ENCODE measurements around the gene TBC1D26. TPM values are rescaled to one million over a fixed set of nuclear protein-coding genes. Genes with fewer than 3 reads are reported as not detected.
"Not testable (repeated sequence)": the region's sequence is repeated elsewhere in the genome, so short reads cannot be mapped to it uniquely, and the experiment has no call there.

Gene TBC1D26
- total and polyA plus RNA-seq, 2 donors from 2014 or later: not detected

- Histone ChIP-seq H3K36me3 (ENCODE audit: control insufficient read depth in 2 of 3, insufficient read depth in 3 of 3, low read length in 3 of 3) (no peaks in the 10 kb centered on the region), H3K27me3 (ENCODE audit: control insufficient read depth, insufficient read depth, low read length) (no peaks in the 10 kb centered on the region), H3K4me1 (ENCODE audit: control insufficient read depth in 2 of 3, insufficient read depth in 2 of 3, low read depth in 1 of 3, low read length in 3 of 3) (no peaks in the 10 kb centered on the region), H3K9me3 (ENCODE audit: control insufficient read depth in 2 of 3, insufficient read depth in 1 of 3, low read length in 3 of 3) (no peaks in the 10 kb centered on the region), H3K9ac (ENCODE audit: low read length in 3 of 3) (no peak overlapping the region), H3K27ac (ENCODE audit: low read depth in 2 of 2, low read length in 2 of 2) (no peak overlapping the region), H3K4me3 (ENCODE audit: low read length in 3 of 3) (no peak overlapping the region)
- no peak for DNase-seq
- intact Hi-C loops (cut with DNase I): no loop called here
- no peak for FAIRE-seq
- TF ChIP-seq CTCF (IDR thresholded peaks at IDR 0.05; ENCODE audit: borderline replicate concordance, extremely low read depth, insufficient read depth): no peak
Measured at GRCh38 chr17:15744074-15744676, 12.1 kb downstream of the TBC1D26 start.

GRCh38 chr17:15744885-15745284 lies 12.8 kb downstream of the TBC1D26 start:
- no peak for FAIRE-seq
- no peak overlapping the region for H3K27ac ChIP-seq (ENCODE audit: low read depth in 2 of 2, low read length in 2 of 2)
- H3K4me1 ChIP-seq (ENCODE audit: control insufficient read depth in 2 of 3, insufficient read depth in 2 of 3, low read depth in 1 of 3, low read length in 3 of 3): no peaks in the 10 kb centered on the region
- peak in 2 of 5 donors; percentile 2 to 15 for DNase-seq
- H3K9ac ChIP-seq (ENCODE audit: low read length in 3 of 3): no peak overlapping the region
- H3K36me3 ChIP-seq (ENCODE audit: control insufficient read depth in 2 of 3, insufficient read depth in 3 of 3, low read length in 3 of 3): no peaks in the 10 kb centered on the region
- intact Hi-C loops (cut with DNase I): no loop called here
- H3K4me3 ChIP-seq (ENCODE audit: low read length in 3 of 3): no peak overlapping the region
- H3K27me3 ChIP-seq (ENCODE audit: control insufficient read depth, insufficient read depth, low read length): no peaks in the 10 kb centered on the region
- no peak for TF ChIP-seq CTCF (IDR thresholded peaks at IDR 0.05; ENCODE audit: borderline replicate concordance, extremely low read depth, insufficient read depth)
- no peaks in the 10 kb centered on the region for H3K9me3 ChIP-seq (ENCODE audit: control insufficient read depth in 2 of 3, insufficient read depth in 1 of 3, low read length in 3 of 3)

GRCh38 chr17:15749403-15749802 lies 17.3 kb downstream of the TBC1D26 start:
- H3K27ac ChIP-seq (ENCODE audit: low read depth in 2 of 2, low read length in 2 of 2); H3K4me3 ChIP-seq (ENCODE audit: low read length in 3 of 3); FAIRE-seq; H3K9me3 ChIP-seq (ENCODE audit: control insufficient read depth in 2 of 3, insufficient read depth in 1 of 3, low read length in 3 of 3); intact Hi-C loops (cut with DNase I); H3K9ac ChIP-seq (ENCODE audit: low read length in 3 of 3); H3K4me1 ChIP-seq (ENCODE audit: control insufficient read depth in 2 of 3, insufficient read depth in 2 of 3, low read depth in 1 of 3, low read length in 3 of 3); H3K36me3 ChIP-seq (ENCODE audit: control insufficient read depth in 2 of 3, insufficient read depth in 3 of 3, low read length in 3 of 3); H3K27me3 ChIP-seq (ENCODE audit: control insufficient read depth, insufficient read depth, low read length): not testable (repeated sequence)
- DNase-seq: peak in 3 of 5 donors; percentile 11 to 45 (median 18)

GRCh38 chr17:15768865-15769533 lies 36.9 kb downstream of the TBC1D26 start:
- H3K9ac ChIP-seq (ENCODE audit: low read length in 3 of 3); intact Hi-C loops (cut with DNase I); H3K4me1 ChIP-seq (ENCODE audit: control insufficient read depth in 2 of 3, insufficient read depth in 2 of 3, low read depth in 1 of 3, low read length in 3 of 3); H3K27me3 ChIP-seq (ENCODE audit: control insufficient read depth, insufficient read depth, low read length); H3K36me3 ChIP-seq (ENCODE audit: control insufficient read depth in 2 of 3, insufficient read depth in 3 of 3, low read length in 3 of 3); H3K27ac ChIP-seq (ENCODE audit: low read depth in 2 of 2, low read length in 2 of 2); H3K4me3 ChIP-seq (ENCODE audit: low read length in 3 of 3); FAIRE-seq; H3K9me3 ChIP-seq (ENCODE audit: control insufficient read depth in 2 of 3, insufficient read depth in 1 of 3, low read length in 3 of 3); DNase-seq: not testable (repeated sequence)

- H3K4me1 ChIP-seq (ENCODE audit: control insufficient read depth in 2 of 3, insufficient read depth in 2 of 3, low read depth in 1 of 3, low read length in 3 of 3); DNase-seq; H3K27me3 ChIP-seq (ENCODE audit: control insufficient read depth, insufficient read depth, low read length); H3K9me3 ChIP-seq (ENCODE audit: control insufficient read depth in 2 of 3, insufficient read depth in 1 of 3, low read length in 3 of 3); H3K9ac ChIP-seq (ENCODE audit: low read length in 3 of 3); H3K4me3 ChIP-seq (ENCODE audit: low read length in 3 of 3); H3K27ac ChIP-seq (ENCODE audit: low read depth in 2 of 2, low read length in 2 of 2); FAIRE-seq; H3K36me3 ChIP-seq (ENCODE audit: control insufficient read depth in 2 of 3, insufficient read depth in 3 of 3, low read length in 3 of 3); intact Hi-C loops (cut with DNase I): not testable (repeated sequence)
Measured at GRCh38 chr17:15770679-15771078, 38.6 kb downstream of the TBC1D26 start.

Measured in kidney (tissue), 14 donors.